Prostate gland (tissue), 2 donors: Measurements from ENCODE around the gene CORO1C.

Source experiments
- POLR2A ChIP-seq: fragments of 450-650 bp; IDR thresholded peaks from one replicate; pipeline ENCODE4 v1.6.1; 2016; ENCODE audit warnings: antibody characterized with exemption, mild to moderate bottlenecking
- TF ChIP-seq, protein P1 (sequence below), 4 experiments: fragments of 200-600 bp in 2 of 4; fragments of 450-650 bp in 2 of 4; sonication (generic) in 2 of 4; IDR thresholded peaks; 1 replicate in 3 of 4; 2 replicates in 1 of 4; pipeline ENCODE4 v1.5.1; 2016 to 2019; ENCODE audit warnings: antibody characterized with exemption in 4 of 4, mild to moderate bottlenecking in 2 of 4, moderate library complexity in 2 of 4

DNA sequence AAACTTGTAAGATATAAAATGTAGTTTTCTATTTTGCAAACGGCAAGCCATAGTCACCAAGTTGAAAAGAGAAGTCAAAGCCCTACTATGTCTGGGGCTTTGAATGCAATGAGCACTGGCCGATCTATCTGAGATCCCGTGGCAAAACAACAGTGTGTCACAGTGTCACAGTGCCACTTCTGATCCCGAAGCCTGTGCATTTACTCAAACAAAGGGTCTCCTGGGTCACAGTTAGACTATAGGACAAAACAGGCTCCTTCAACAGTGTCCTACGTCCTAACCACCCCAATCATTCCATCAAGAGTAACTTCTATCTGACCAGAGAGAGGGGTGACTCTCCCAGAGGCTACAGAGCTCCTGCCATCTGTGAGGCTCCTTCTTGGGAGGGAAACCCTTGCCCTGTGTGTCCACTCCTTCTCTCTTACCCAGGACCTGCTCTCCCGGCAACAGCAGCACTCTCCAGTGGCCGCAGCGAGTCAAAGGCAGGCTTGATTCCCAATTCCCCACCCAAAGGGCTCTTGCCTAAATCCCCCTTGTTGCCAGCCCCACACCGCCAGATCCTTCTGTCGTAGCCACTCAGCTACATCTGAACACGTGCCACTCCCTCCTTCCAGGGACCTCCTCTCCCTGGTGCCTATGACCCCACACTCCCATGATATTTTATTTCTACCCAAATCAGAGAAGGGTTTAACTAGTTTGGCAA, 83.6 kb downstream of the CORO1C start:
- no peak for TF ChIP-seq POLR2A
- TF ChIP-seq, protein P1, sequence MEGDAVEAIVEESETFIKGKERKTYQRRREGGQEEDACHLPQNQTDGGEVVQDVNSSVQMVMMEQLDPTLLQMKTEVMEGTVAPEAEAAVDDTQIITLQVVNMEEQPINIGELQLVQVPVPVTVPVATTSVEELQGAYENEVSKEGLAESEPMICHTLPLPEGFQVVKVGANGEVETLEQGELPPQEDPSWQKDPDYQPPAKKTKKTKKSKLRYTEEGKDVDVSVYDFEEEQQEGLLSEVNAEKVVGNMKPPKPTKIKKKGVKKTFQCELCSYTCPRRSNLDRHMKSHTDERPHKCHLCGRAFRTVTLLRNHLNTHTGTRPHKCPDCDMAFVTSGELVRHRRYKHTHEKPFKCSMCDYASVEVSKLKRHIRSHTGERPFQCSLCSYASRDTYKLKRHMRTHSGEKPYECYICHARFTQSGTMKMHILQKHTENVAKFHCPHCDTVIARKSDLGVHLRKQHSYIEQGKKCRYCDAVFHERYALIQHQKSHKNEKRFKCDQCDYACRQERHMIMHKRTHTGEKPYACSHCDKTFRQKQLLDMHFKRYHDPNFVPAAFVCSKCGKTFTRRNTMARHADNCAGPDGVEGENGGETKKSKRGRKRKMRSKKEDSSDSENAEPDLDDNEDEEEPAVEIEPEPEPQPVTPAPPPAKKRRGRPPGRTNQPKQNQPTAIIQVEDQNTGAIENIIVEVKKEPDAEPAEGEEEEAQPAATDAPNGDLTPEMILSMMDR (IDR thresholded peaks at IDR 0.05), result no peak
